Right hindlimb (tissue), 1 donor: ENCODE data around the gene ARHGAP28.
A peak's percentile ranks its signal among the peaks of the same experiment; 100 is the strongest.

ENCODE experiments used
- DNase-seq: peaks from one replicate; pipeline ENCODE4 v3.0.0-alpha.2; 2018

The ARHGAP28 gene

DNA sequence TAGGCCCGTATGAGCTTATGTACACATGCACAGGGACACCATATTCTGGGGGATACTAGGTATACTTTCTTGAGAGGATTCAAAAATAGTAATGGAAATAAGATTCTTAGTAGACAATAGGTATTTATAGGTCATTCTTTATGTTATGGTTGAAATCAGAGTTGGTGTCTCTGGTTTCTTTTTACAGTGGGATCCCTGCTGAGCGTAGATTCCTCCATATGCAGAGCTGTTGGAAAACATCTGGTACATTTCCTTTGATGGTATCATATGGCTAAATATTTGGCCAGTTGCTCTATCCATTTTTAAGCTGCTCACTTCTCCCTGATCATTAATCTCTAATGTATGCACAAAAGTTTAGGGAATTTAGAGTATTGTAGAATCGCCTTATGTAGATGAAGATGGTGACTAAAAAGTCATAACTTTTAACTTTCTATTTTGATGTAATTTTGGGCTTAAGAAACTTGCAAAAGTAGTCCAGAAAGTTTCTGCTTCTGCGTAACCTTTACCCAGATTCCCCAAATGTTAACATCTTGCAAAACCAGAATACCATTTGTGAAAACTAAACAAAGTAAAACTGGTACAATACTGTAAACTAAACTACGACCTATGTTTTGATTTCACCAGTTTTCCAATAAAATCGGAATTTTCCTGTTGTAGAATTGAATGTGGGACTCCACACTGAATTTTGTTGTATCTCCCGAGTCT is 5.4 kb downstream of the ARHGAP28 start:
- no peak for DNase-seq

DNA sequence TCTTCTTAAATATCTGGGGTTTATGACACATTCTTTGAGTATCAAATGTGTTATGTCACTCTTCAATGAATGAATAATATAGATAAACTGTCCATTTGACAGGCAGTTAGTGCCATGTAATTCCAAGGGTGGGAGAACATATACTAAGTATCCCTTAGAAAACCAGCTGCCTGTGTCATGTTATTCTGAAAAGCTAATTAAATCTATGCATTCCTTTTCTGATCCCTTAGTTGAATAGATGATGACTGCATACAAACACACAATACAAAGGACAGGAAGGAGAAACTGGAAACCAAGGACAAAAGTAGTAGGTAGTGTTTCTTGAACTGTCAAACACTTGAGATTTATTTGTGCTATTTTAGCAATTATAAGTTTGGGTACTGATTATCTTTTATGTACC is 8.3 kb downstream of the ARHGAP28 start:
- DNase-seq, result no peak

DNA sequence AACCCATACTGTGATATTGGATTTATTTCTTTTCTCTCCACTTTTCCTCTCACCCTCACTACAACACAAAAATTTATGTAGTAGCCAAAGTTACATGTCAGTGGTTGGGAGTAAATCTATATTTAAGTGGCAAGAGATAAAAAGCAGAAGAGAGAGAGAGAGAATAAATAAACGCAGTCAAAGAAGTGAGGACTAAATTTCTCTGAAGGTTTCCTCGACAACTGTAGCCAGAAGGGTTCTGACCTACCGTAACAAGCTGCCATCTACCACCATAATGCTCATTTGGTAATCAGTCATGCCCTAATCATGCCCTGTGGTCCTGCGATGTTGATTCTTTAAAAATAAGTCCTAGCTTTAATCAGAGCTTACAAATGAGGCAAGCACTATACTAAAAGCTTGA is 9.1 kb downstream of the ARHGAP28 start:
- DNase-seq, result no peak

DNA sequence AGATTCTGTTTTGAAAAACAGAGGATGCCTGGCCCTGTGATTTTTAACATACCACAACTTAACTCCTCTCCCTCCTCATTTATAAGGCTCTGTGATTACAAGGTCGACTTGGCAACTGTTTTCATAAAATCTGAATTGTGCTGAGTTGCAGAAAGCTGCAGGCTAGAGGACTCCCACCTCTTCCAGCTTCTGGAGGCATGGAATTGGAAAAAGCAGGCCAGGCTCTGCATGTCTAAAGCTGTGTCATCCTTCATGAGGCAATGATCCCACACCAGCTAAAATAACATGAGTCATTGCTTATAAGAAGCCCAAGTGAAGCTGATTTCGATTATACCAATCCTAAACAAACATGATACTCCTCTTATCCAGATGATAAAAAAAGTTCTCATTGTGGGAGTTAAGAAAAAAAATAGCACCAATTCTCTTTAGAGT is 11.7 kb downstream of the ARHGAP28 start:
- peak; percentile 54 for DNase-seq

DNA sequence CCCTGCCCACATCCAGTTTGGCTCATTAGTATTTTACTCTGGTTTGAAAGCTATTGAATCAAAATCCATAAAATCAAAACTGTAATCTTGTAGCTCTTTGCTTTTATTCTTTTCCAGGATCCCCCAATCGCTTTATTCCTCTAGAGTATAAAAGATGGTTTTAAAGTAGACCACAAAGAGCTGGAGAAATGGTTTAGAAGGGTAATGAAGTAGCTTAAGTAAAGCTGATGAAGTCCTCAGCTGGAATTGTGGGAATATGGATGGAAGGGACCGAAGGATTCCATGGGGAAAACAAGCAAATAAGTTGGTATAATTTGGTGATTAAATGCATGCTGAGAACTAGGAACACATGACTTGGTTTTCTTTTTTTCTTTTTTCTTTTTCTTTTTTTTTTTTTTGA is 12.3 kb downstream of the ARHGAP28 start:
- no peak for DNase-seq

DNA sequence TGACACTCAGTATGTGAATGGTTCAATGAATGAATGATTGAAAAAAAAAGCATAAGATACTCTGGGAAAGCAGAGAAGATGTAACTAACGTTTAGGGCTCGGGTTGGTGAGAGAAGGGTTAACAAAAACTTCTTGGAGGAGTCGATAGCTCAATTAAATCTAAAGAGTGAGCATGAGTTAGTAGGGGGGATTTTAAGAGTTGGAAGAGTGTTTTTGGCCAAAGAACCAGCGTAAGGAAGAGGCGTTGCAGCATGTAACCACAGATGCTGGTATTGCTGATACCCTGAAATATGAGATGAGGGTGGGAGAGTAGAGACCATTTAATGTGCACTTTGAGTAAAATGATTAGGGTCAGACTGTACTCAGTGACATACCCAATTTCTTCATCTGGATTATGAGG is 14.5 kb downstream of the ARHGAP28 start:
- DNase-seq, result no peak

DNA sequence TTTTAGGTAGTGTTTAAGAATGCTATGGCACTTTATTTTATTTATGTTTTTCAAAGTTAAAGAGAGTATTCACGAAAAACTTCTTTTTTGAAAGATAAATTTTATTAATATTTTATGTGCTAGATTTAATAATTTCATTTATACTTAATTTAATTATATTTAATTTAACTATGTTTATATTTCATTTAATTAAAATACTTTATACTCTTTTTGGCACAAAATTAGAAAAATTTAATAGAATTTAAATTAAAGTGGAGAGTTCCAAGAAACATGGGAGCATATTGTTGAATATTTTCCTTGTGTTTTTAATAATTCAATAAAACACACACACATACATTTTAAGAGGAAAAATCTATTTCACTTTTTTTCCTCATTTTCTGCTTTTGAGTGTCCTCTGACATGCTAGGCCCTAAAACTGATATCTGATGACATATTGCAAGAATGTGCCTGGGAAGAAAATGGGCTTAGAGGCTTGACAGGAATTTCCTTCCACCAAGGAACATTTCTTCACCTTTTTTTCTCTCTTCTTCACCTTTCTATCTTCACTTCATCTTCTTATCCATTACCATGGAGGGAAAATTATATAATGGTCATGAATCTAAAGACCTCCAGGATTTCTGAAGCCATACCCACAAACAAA is 15.4 kb downstream of the ARHGAP28 start:
- no peak for DNase-seq

DNA sequence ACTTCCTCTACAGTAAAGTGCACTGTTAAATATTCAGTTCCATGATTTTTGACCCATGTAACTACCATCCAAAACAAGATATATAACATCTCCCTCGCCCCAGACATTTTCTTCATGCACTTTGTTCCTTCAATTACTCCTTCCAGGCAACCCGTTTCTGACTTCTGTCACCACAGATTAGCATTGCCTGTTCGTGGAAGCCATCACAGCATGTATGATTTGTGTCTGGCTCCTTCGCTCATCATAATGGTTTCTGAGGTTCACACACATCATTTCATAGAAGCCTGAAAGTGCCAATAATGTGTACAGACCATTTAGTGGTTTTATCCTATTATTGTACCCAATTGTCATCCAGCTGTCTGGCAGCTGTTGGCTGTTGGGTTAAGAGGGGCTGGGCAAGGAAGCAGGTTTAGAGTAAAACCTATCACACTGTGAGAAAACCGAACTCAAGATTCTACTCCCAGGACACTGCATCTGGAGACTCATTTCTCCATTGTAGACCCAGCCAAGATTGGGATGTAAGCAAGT is 16.1 kb downstream of the ARHGAP28 start:
- no peak for DNase-seq

DNA sequence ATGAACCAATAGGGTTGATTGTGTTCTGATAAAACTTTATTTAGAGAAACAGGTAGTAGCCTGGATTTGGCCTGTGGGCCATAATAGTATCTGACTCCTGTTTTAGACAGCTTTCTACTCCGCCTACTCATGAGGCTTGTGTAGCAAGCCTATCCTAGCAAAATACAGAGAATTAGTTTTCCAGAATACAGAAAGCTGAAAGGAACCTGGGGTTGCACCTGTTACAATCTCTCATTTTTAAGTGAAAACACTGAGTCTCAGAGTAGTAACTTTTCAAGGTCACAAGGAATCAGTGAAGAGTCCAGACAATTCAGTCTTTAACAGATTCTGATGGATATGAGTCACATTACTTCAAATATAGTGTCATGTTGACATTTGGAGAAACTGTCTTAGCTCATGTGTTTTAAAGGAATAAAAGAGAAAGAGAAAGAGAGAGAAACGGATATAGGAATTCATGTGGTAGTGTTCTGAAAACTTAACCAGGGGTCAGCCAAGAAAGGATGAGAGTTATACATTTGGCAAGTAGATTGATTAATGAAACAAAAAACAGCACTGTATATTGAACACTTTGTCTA is 17.0 kb downstream of the ARHGAP28 start:
- DNase-seq, result no peak

DNA sequence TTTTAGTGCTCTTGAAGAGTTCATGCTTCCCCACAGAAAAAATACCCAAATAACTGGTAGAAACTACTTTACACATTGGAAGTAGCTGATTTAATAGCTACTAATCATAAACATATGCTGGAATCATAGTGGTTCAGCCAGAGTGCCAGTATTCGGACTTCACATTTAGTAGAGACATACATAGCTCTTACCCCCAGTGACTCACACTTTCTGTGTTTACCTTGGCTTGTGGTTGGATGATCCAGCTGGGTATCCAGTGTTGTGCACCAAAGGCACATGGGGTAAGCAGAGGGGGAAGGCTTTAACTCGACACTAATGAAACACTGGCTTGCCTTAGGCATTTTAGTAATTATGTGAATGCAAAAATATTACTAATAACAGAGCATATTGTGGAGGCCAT is 18.1 kb downstream of the ARHGAP28 start:
- DNase-seq, result peak; percentile 39

DNA sequence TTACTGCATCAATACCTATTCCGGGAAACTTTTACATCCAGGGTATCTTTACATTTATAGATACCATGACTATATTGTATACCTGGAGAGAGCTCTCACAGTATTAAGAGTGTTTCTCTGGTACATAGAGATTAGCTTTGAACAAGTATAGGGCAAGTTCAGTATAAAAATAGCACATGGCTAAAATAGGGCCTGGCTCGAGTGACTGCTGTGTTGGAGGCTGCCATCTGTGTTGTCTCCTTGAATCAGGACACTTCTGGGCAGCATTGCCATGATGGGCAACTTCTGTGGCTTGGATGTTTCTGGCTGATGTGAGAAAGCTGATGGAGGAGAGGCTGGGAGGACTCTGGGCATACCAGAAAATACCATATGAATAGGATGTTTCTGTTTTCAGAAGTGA is 18.7 kb downstream of the ARHGAP28 start:
- DNase-seq, result no peak

DNA sequence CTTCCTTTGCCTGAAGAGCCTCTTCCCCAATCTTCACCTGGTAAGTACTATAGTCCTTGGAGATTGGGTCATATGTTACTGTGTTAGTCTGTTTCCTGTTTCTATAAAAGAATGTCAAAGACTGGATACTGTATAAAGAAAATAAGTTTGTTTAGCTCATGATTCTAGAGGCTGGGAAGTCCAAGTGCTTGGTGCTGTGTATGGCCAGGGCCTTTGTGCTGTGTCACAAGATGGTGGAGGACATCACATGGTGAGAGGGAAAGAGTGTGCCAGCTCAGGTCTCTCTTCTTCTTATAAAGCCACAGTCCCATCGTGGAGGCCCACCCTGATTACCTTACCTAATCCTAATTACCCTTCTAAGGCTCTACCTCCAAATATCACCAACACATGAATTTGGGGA is 20.9 kb downstream of the ARHGAP28 start:
- DNase-seq, result no peak

DNA sequence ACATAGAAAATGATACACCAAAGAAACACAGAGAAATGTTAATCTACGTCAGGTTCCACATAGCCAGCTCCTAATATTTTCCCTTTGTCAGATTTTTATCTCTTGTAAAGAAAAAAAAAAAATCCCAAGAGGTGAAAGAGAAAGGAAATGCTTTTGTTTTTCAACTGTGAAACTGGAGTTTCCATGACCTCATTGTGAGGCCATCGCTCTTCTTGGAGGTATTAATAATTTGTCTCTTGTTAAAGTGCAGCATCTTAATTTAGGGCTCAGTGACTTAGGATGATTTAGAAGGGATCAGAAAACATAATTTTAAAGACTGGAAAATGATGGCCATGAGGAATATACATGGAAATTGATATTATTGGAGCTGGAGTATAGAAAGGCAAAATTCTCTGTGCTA is 21.7 kb downstream of the ARHGAP28 start:
- no peak for DNase-seq

DNA sequence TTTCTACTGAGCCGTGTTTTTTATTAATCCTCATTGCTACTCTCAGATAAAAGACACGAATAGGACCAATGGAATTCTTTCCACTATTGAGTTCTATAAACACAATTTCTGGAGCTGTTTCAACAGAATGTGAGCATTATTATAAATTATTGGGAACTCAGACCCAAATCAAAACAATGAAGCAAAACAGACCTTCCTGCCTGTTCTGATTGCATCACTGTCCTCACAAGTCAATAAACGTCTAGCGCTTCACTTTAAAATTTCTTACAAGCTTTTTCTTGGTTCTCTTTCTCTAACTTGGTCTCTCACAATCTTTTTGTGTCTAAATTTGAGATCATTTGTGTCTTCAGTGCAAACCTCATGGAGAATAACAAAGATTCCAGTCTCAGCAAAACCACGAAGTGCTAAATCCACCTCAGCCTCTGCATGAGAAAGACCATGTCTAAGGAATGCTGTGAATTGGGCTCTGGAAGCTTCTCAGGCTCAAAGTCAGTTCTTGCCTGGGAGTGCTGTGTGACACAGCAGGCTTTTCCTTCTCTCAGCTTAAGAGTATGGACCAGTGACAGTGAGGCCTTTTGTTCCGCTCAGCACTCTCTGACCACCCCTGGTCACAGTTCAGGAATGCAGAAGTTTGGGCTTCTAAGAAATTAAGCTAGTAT is 22.8 kb downstream of the ARHGAP28 start:
- DNase-seq, result no peak

DNA sequence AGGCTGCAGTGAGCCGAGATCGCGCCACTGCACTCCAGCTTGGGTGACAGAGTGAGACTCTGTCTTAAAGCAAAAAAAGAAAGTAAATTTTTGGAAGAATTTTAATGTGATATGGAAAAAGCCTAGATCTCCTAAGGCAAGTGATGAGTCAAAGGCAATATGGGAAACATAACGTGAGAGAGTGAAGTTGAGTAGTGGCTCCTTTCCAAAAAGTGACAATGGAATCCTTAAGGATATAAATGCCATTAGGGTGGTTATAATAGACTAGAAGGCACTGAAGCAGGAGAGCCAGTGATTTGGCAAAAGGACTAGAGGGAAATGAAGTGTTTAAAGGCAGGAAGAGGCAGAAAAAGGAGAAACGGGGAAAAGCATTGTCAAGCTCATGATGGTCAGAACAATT is 25.6 kb downstream of the ARHGAP28 start:
- DNase-seq, result no peak

DNA sequence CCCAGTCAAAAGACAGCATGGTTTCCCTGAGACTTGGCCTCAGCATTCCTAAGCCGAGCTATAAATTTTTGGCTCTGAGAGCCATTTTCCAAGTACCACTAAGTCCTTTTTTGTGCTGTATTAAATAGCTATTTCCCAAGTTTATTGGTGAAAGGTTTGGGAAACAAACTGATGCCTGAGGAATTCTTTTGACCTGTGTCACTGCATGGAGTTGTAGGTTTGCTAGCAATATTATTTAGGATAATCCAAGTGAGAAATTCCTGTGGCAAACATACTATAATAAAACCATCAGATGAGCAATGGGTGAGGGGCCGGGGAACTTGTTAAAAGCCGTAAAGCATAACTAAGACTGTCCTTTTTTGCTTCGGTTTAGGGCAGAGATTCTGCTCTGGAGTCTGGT is 28.4 kb downstream of the ARHGAP28 start:
- no peak for DNase-seq

DNA sequence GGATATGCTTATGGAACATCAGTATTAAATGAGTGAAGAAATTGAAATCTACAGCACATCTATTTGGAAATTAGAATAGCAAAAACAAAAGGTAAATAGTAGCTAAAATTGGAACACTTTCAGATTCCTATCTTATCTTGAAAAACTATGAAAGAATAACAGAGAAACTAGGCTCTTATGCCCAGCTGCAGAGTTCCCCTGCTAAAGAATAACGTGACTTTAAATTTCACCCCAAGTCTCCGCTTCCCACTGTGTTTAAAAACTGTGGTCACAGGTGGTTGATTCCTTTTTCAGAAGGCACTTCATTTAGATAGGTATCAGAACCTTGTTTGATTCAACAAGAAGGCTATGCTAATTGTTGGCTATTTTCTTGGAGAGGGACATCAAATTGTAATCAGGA is 30.1 kb downstream of the ARHGAP28 start:
- DNase-seq, result no peak

DNA sequence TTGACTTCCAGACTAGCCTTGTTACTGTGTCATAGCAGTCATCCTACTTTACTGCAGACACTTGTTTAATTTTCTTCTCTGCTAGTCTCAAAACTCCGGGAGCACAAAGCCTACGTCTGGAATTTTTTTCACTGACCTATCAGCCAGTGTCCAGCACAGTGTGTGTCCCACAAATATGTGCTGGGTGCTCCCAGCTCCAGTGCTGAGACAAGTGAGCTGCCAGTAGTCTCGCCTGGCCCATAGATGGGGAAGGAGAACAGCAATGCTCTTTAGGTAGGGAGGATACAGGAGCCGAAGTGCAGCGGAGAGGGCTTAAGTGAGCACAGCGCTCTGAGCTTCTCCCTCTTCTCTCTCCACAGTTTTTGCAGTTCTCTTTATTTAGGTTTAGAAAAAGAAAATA is 34.0 kb downstream of the ARHGAP28 start:
- DNase-seq, result no peak

DNA sequence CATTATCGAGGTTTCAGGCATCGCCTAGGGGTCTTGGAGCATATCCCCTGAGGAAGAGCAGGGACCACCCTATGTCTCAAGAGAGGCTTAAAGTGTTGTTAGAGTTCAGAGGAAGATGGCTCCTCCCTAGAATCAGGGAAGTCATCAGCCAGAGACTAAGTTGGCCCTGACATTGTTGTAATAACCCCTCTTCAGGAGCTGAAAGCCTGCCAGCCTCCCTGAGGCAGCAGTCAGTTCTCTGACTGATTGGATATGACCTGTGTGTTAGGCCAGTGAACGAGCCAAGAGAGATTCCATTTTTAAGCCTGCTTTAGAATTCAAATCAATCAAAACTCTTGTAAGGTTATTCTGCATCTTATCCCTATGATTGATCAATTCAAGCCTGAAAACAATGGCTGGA is 34.9 kb downstream of the ARHGAP28 start:
- DNase-seq, result no peak

DNA sequence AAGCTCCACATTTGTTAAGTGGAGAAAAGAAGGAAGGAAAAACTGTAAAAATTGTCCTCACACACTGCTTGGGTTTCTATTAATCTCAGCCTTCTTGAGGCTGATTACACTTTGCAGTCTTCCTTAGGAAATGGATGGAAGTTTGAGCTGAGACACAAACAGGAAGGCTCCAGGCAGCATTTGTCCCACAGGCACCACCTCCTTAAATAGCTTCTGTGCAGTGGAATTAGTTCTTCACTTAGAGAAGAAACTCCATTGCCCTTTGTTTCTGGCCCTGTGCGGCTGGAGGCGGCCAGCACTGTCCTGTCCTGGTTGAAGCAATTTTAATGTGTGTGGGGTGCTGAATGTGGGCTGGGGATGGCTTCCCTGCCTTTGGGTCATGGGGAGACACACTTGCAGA is 44.3 kb downstream of the ARHGAP28 start:
- DNase-seq, result peak; percentile 29

DNA sequence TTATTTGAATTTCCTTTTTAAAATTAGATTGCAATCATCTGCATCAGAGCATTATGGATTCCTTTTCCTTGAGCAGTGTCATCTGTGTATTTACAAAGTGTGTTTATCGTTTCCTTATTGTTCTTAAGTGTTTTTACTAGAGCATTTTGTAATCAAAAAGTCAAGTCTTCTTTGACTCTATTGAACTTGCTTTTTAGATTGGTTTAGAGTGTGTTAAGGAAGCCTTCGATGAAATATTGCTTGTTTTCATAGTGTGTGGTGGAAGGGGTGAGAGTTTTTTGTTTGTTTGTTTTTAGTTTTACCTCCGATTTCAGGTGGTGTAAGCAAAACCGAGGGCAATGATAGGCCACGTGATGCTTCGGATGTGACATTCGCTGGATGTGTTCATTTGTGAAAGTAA is 45.7 kb downstream of the ARHGAP28 start:
- DNase-seq, result no peak

DNA sequence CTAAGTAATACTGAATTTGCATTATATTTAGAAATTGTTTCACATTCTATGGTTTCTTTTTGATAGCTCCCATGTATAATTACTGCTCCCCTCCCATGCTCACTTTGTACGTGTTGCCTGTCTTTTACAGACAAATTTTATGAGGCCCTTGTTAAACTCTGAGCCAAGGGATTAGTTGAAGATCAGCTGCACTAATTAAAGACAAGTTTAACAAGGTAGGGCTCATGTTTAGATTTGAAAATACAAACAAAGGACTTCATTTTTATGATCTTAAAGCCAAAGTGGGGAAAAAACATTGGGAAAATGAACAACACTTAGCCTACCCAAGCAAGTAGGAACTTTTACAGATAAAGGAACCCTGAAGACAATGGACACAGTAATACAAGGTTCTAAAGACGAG is 46.2 kb downstream of the ARHGAP28 start:
- no peak for DNase-seq

DNA sequence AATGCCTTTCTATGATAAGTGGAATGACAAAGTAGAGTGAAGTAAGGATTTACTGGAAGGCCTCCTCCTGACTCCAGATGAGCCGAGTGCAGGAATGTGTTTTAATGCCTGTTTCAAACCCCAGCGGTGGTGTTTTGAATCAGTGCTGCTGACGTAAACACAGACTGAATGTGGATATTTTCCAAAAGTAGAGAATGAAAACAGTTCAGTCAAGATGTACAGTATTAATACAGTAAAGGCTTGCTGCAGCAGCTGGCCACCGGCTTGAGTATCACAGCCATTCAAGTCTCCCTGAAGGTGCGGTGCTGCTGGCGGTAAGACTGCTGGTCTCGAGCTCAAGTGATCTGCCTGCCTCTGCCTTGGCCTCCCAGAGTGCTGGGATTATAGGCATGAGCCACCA is 46.7 kb downstream of the ARHGAP28 start:
- peak; percentile 82 for DNase-seq

DNA sequence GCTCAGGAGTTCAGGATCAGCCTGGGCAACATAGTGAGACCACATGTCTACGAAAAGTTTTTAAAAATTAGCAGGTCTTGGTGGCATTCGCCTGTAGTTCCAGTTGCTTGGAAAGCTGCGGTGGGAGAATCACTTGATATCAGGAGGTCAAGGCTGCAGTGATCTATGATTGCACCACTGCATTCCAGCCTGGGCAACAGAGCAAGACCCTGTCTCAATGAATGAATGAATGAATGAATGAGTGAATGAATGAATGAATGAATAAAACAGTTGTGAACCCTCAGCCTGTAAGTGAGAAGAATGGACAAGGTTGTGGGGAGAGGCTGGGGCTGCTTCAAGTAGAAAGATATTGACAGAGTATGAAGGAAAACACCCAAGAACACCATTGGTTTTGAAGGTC is 48.0 kb downstream of the ARHGAP28 start:
- DNase-seq, result no peak
